NCI-H748 (cell line): ENCODE results near the gene KIF16B.

Source experiments
- DNase-seq: peaks from one replicate; lab custom pipeline; 2025; ENCODE audit not compliant: unreplicated experiment; lab: John Stamatoyannopoulos, UW

The KIF16B gene

DNA sequence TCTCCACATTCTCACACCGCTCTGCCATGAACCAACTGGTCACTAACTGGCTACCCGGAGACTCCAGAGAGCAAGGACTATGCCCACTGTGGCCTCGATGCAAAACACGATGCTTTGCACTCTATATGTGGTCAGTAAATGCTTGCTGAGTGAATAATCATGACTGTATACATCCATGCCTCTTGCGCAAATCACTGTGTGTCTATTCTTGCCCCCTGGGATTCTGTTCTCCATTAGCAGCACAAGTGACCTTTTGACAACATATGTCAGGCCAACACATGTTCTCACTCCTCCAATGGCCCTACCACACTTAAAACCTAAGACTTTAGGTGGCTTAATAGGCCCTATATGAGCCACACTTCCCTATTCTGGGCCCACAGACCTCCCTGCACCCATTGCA lies 16.9 kb downstream of the KIF16B start:
- no peak for DNase-seq

DNA sequence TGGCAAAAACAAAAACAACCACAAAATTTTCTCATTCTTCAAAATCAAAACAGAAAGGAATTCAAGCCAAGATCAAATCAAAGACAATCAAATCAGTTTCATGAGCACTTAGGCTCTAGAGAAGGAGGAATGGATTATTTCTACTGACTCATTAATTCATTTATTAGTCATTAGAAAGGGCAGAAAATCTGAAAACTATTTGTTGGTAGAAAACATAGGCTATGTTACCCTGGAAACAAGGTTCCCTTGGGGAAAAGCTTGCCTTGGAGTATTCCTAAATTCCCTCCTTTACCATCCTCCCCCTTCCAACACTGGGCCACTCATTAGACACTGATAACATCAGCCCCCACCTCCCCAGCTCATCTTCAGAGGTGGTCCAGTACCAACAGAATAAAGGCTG lies 17.5 kb downstream of the KIF16B start:
- DNase-seq, result no peak

GRCh38 chr20:16554766-16555543 lies 18.3 kb downstream of the KIF16B start:
- no peak for DNase-seq

GRCh38 chr20:16553684-16554083 lies 19.6 kb downstream of the KIF16B start:
- DNase-seq, result no peak

DNA sequence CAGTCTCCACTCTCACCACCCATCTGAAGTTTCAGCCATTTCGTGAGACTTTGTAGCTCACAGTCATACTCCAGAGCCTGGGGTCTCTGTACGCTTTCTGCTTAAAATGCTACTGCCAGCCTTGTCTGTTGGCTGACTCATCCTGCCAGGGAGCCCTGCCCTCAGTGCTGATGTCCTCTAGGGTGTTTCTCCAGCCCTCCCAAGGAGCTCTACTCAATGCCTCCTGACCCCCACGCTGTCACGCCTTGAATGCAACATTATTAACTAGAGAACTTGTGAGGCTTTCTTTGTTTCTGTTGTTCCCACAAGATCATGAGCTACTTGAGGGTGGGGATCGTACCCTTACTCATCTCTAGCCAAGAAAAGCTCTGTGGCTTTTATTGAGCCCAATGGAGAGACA lies 20.1 kb downstream of the KIF16B start:
- DNase-seq, result no peak

- no peak for DNase-seq
Observed at GRCh38 chr20:16552015-16552414, 21.2 kb downstream of the KIF16B start.

GRCh38 chr20:16551607-16552006 lies 21.6 kb downstream of the KIF16B start:
- no peak for DNase-seq

DNA sequence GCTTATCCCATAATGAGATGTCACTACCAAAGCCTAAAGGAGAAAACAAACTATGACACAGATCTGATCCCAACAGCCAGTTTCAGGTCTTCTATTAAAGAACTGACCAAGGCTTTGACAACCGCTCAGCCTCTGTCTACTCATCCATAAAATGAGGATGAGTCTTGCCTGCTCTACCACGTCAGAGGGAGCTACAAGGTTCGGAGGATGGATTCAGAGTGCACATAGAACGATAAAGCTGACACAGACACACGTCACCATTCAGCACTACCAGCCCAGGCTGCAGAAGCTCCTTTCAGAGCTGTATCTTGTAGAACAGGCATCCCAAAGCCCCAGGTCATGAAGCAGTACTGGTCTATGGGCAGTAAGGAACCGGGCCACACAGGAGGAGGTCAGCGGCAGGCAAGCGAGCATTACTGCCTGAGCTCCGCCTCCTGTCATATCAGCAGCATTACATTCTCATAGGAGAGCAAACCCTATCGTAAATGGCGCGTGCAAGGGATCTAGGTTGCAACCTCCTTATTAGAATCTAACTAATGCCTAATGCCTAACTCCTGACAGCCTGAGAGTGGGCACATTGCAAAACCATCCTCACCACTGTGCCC lies 25.1 kb downstream of the KIF16B start:
- peak; percentile 17 for DNase-seq

DNA sequence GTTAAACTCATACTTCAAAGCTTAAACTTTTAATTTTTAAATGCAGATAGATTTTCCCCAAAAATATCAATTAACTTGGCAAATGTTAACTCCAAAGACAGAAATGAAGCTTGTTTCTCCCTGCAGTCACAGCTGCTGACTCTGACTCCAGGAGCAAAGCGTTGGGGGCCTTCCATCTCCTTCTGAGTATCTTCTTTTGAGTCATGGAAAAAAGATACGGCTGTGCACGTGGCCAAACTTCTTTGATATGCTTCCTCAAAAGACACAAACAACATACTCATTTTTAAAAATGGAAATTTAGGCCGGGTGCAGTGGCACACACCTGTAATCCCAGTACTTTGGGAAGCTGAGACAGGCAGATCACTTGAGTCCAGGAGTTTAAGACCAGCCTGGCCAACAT lies 28.3 kb downstream of the KIF16B start:
- no peak for DNase-seq

- DNase-seq, result no peak
Observed at GRCh38 chr20:16542477-16542876, 30.8 kb downstream of the KIF16B start.

- DNase-seq, result no peak
Observed at GRCh38 chr20:16541878-16542277, 31.4 kb downstream of the KIF16B start.

- DNase-seq, result no peak
Observed at GRCh38 chr20:16541226-16541625, 32.0 kb downstream of the KIF16B start.

DNA sequence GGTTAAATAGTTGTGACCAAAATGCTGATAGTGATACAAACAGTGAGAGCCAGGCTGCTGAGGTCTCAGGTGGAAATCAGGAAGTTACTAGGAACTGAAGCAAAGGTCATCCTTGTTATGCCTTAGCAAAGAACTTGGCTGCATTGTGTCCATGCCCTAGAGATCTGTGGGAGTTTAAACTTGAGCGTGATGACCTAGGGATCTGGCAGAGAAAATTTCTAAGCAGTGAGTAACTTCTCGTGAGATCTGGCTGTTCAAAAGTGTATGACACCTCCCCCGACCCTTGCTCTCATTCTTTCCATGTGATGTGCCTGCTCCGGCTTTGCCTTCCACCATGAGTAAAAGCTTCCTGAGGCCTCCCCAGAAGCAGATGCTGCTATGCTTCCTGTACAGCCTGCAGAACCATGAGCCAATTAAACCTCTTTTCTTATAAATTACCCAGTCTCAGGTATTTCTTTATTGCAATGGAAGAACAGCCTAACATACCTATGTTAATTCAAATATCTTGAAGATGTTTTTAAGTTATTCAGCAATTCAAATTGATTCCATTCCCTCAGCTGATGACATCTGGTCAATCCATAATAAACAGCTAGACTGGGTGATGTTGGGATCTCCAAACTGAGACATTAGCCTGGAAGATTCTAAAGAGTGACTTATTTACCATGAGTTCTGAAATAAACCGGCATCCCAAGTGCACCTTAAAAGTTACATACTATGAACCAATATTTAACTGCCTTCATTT lies 33.8 kb downstream of the KIF16B start:
- DNase-seq, result no peak

DNA sequence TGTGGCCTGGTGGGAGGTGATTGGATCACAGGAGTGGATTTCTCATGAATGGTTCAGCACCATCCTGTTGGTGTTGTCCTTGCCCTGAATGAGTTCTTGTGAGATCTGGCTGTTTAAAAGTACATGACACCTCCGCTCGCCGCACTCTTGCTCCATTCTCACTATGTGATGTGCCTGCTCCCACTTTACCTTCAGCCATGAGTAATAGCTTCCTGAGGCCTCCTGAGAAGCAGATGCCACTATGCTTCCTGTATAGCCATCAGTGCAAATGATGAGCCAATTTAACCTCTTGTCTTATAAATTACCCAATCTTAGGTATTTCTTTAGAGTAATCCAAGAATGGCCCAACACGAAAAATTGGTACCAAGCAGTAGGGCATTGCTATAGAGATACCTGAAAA lies 34.5 kb downstream of the KIF16B start:
- no peak for DNase-seq

- DNase-seq, result no peak
Observed at GRCh38 chr20:16537918-16538317, 35.3 kb downstream of the KIF16B start.

DNA sequence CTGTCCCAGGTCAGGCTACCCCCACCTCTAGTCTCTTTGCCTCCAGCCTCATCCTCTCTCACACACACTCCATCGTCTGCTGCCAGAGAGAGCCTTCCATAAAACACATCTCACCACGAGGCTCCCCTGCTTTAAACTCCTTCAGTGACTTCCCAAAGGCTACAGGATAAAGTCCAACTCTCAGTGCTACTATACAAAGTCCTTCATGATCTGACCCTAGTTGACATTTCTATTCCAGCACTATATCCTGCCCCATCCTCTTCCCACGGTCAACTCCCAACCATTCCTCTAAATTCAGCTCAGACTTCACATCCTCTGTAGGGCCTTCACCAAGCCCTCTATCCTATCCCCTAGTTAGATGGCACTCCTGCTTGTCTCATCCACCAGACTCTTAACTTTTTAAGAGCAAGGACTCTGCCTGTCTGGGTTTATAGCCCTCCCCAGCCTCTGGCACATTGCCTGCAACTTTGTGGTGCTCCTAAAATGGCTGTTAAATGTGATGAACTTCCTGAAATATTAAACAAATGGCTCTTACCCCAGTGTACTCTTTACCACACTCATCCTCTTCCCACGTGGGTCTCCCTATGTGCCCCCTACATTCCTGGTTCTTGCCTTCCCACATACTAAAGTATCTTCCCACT lies 36.1 kb downstream of the KIF16B start:
- DNase-seq, result no peak

- no peak for DNase-seq
Observed at GRCh38 chr20:16535277-16535676, 38.0 kb downstream of the KIF16B start.

GRCh38 chr20:16533502-16533901 lies 39.7 kb downstream of the KIF16B start:
- no peak for DNase-seq

- no peak for DNase-seq
Observed at GRCh38 chr20:16531485-16531884, 41.8 kb downstream of the KIF16B start.

DNA sequence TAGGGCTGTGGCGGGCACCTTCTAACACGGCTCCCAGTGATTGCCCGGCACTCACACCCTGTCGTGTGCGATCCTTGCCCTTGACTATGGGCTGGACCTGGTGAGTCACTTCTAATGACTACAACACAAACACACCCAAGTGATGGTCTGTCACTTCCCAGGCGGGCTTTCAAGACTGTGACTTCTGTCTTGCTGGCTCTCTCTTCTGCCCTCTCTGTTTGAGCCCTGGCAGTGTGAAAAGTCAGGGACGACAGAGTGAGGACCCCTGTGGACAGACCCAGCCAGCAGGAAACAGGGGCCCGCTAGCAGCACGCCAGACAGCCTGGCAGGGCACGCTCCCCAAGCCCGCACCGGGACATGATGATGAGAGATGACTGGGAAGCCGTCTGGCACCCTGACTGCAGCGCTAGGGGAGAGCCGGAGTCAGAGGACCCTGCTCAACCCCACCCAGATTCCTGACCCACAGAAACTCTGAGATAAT lies 43.0 kb downstream of the KIF16B start:
- no peak for DNase-seq

- peak; percentile 23 for DNase-seq
Observed at GRCh38 chr20:16528078-16528477, 45.2 kb downstream of the KIF16B start.

GRCh38 chr20:16527438-16527837 lies 45.8 kb downstream of the KIF16B start:
- no peak for DNase-seq
